A673 (cell line): ENCODE results near the gene CBR3.

Experiments used
- CTCF ChIP-seq: fragments of 300-800, 200-600 bp; sonication (generic); conservative IDR thresholded peaks from 2 replicates; pipeline ENCODE4 v1.5.1; 2017; ENCODE audit warnings: low read depth, mild to moderate bottlenecking, antibody characterized with exemption, low read length, moderate library complexity, mixed read lengths
- EZH2 ChIP-seq: fragments of 200-600 bp; sonication (generic); IDR thresholded peaks from 2 replicates; pipeline ENCODE4 v1.6.1; 2017; ENCODE audit warnings: borderline replicate concordance, low read depth, mild to moderate bottlenecking, mixed read lengths, antibody characterized with exemption, low read length; ENCODE audit not compliant: poor library complexity, severe bottlenecking

- TF ChIP-seq EZH2, result no peak
- no peak for TF ChIP-seq CTCF
Measured at GRCh38 chr21:36099000-36099399, 35.9 kb upstream of the CBR3 start.
